GM19043 (cell line): Measurements from ENCODE around the gene POTEF.
"Not testable (repeated sequence)": the region's sequence is repeated elsewhere in the genome, so short reads cannot be mapped to it uniquely, and the experiment has no call there.

Experiments used
- ATAC-seq: cut with Tn5 transposase; IDR thresholded peaks from one replicate; pipeline ENCODE4 v1.9.1; 2021; ENCODE audit warnings: low read depth; ENCODE audit not compliant: unreplicated experiment

POTEF gene

GRCh38 chr2:130136546-130136945 is 7.5 kb upstream of the POTEF start:
- not testable (repeated sequence) for ATAC-seq

- no peak for ATAC-seq
Observed at GRCh38 chr2:130135692-130136541, 6.9 kb upstream of the POTEF start.

- ATAC-seq = not testable (repeated sequence)
Observed at GRCh38 chr2:130128464-130128863, 558 bp downstream of the POTEF start.

- ATAC-seq = not testable (repeated sequence)
Observed at GRCh38 chr2:130127726-130128125, 1.3 kb downstream of the POTEF start.

- ATAC-seq = not testable (repeated sequence)
Observed at GRCh38 chr2:130120924-130121323, 8.1 kb downstream of the POTEF start.

GRCh38 chr2:130102597-130103363 is 26.2 kb downstream of the POTEF start:
- not testable (repeated sequence) for ATAC-seq

GRCh38 chr2:130062645-130063044 is 66.4 kb downstream of the POTEF start:
- ATAC-seq = not testable (repeated sequence)

GRCh38 chr2:130059982-130060381 is 69.0 kb downstream of the POTEF start:
- ATAC-seq = not testable (repeated sequence)

GRCh38 chr2:130056336-130056735 is 72.7 kb downstream of the POTEF start:
- not testable (repeated sequence) for ATAC-seq

- ATAC-seq = not testable (repeated sequence)
Observed at GRCh38 chr2:130053217-130053911, 75.7 kb downstream of the POTEF start.

- ATAC-seq = not testable (repeated sequence)
Observed at GRCh38 chr2:130052376-130052775, 76.6 kb downstream of the POTEF start.

- ATAC-seq = not testable (repeated sequence)
Observed at GRCh38 chr2:130048422-130048821, 80.6 kb downstream of the POTEF start.

- ATAC-seq = not testable (repeated sequence)
Observed at GRCh38 chr2:130038265-130038603, 90.8 kb downstream of the POTEF start.

GRCh38 chr2:130025931-130026330 is 103.1 kb downstream of the POTEF start:
- ATAC-seq = not testable (repeated sequence)
